Ovary (tissue), 3 donors: Measurements from ENCODE around the gene CCBE1.

Experiments used
- POLR2A ChIP-seq: fragments of 450-650 bp; IDR thresholded peaks from one replicate; pipeline ENCODE4 v1.6.1; 2017; ENCODE audit warnings: antibody characterized with exemption, mild to moderate bottlenecking, moderate library complexity
- TF ChIP-seq, protein P1 (sequence below), 3 donors: fragments of 450-650 bp in 2 of 3; fragments of 200-600 bp in 1 of 3; IDR thresholded peaks; one replicate each; pipeline versions ENCODE4 v1.5.1 to v1.8.0; 2016 to 2022; ENCODE audit warnings: antibody characterized with exemption in 3 of 3, mild to moderate bottlenecking in 1 of 3
- donor health status: DM: no; HTN: no; CAD: no.

DNA sequence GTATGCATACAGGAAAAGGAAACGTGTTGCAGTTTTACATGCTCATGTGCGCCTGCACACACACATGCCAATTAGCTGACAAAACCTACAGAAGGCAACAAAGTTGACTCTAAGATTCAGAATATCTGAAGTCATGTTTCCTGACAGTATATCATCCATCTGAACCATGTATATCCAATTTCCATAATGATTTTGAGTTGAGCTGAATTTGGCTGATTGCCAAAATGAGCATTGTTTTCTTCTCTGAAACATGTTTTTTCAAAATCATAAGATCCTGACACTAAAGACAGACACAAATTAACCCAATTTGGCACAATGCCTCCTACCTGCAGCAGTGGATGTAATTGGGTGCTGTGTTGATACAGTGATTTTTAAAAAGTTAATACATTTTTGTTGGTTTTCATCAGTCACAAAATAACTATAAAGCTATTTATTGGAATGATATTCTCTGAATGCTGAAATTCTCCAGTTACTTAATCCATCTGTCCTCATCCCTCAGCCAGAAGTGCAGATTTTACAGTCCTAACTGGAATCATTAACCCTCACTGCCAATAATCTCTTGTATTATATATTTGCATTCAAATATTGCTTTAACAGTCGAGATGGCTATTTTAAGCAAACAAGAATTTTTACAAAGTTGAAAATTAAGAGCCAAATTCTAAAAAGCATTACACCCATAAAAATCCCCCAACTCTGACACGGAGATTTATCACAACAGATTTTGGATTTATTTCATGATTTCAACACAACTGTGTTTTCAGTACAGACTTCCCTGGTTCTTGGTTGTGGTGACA lies 176.5 kb downstream of the CCBE1 start:
- no peak for TF ChIP-seq POLR2A
- TF ChIP-seq, protein P1, sequence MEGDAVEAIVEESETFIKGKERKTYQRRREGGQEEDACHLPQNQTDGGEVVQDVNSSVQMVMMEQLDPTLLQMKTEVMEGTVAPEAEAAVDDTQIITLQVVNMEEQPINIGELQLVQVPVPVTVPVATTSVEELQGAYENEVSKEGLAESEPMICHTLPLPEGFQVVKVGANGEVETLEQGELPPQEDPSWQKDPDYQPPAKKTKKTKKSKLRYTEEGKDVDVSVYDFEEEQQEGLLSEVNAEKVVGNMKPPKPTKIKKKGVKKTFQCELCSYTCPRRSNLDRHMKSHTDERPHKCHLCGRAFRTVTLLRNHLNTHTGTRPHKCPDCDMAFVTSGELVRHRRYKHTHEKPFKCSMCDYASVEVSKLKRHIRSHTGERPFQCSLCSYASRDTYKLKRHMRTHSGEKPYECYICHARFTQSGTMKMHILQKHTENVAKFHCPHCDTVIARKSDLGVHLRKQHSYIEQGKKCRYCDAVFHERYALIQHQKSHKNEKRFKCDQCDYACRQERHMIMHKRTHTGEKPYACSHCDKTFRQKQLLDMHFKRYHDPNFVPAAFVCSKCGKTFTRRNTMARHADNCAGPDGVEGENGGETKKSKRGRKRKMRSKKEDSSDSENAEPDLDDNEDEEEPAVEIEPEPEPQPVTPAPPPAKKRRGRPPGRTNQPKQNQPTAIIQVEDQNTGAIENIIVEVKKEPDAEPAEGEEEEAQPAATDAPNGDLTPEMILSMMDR (IDR thresholded peaks at IDR 0.05): no peak
